HepG2 (cell line): ENCODE results near the gene NUDT8. TPM values are rescaled to one million over a fixed set of nuclear protein-coding genes. Genes with fewer than 3 reads are reported as not detected.

Source experiments
- ATAD3A ChIP-seq: sonication (generic); formaldehyde crosslinking; IDR thresholded peaks from 2 replicates; pipeline ENCODE4 v1.4.0; 2020; ENCODE audit warnings: missing genetic modification reagents
- DMAP1 ChIP-seq: IDR thresholded peaks from 2 replicates; pipeline ENCODE4 v1.6.1; 2016
- KLF13 ChIP-seq: sonication (generic); formaldehyde crosslinking; IDR thresholded peaks from 2 replicates; pipeline ENCODE4 v1.4.0; 2020; ENCODE audit warnings: mild to moderate bottlenecking, missing genetic modification reagents
- LCORL ChIP-seq, 2 experiments: fragments of 450-650 bp in 1 of 2; sonication (generic) in 1 of 2; formaldehyde crosslinking in 1 of 2; IDR thresholded peaks; 2 replicates each; pipeline versions ENCODE4 v1.5.0 to v1.6.1; 2017 to 2020; ENCODE audit warnings: antibody characterized with exemption in 1 of 2, missing genetic modification reagents in 1 of 2
- PHF8 ChIP-seq: sonication (generic); formaldehyde crosslinking; IDR thresholded peaks from 2 replicates; pipeline ENCODE4 v1.5.0; 2020; ENCODE audit warnings: missing genetic modification reagents
- POLR2AphosphoS5 ChIP-seq: IDR thresholded peaks from 2 replicates; pipeline ENCODE4 v1.6.1; 2012; ENCODE audit warnings: low read depth, low read length
- RXRA ChIP-seq: sonication (generic); formaldehyde crosslinking; IDR thresholded peaks from 2 replicates; pipeline ENCODE4 v1.5.1; 2020; ENCODE audit warnings: missing genetic modification reagents
- SIN3A ChIP-seq: IDR thresholded peaks from 2 replicates; pipeline ENCODE4 v1.6.1; 2011; ENCODE audit warnings: low read depth, mild to moderate bottlenecking, control low read depth, low read length, borderline replicate concordance
- ZBTB7A ChIP-seq: sonication (generic); formaldehyde crosslinking; IDR thresholded peaks from 2 replicates; pipeline ENCODE4 v1.8.0; 2022; ENCODE audit warnings: mild to moderate bottlenecking, missing genetic modification reagents
- ZNF263 ChIP-seq: sonication (generic); formaldehyde crosslinking; IDR thresholded peaks from 2 replicates; pipeline ENCODE4 v1.4.0; 2020; ENCODE audit warnings: missing genetic modification reagents
- ZNF274 ChIP-seq: sonication (generic); formaldehyde crosslinking; IDR thresholded peaks from 2 replicates; pipeline ENCODE4 v1.5.1; 2020; ENCODE audit warnings: mild to moderate bottlenecking, missing genetic modification reagents
- ZNF749 ChIP-seq: sonication (generic); formaldehyde crosslinking; IDR thresholded peaks from 2 replicates; pipeline ENCODE4 v1.8.0; 2022; ENCODE audit warnings: mild to moderate bottlenecking, missing genetic modification reagents, moderate library complexity, borderline replicate concordance
- ZSCAN9 ChIP-seq: IDR thresholded peaks from 2 replicates; pipeline ENCODE4 v1.6.1; 2016; ENCODE audit warnings: borderline replicate concordance
- polyA plus RNA-seq, 8 experiments: library from polyadenylated mRNA; depleted of rRNA in 3 of 8; stranded (reverse) in 7 of 8; unstranded in 1 of 8; fragments of >200 nt; fragmentation: Illumina TruSeq in 4 of 8; extraction: Trizol in 4 of 8; gene quantifications; 2 replicates each; pipeline versions ENCODE4 v1.2.1 to v1.2.3, GENCODE V29; 2011 to 2016; ENCODE audit warnings: low read depth in 4 of 8, missing spikeins in 1 of 8, mixed read lengths in 1 of 8; ENCODE audit not compliant: insufficient read depth in 1 of 8
- total RNA-seq, 5 experiments: library from RNA; depleted of rRNA; stranded (reverse); fragments of >200 nt; fragmentation: Illumina TruSeq; extraction: Trizol; gene quantifications; 2 replicates each; pipeline ENCODE4 v1.2.3, GENCODE V29; 2016; ENCODE audit warnings: low read depth in 1 of 5
- TF ChIP-seq, protein P1 (sequence below): sonication (generic); formaldehyde crosslinking; IDR thresholded peaks from 2 replicates; pipeline ENCODE4 v1.5.0; 2020; ENCODE audit warnings: missing genetic modification reagents
- TF ChIP-seq, protein P2 (sequence below): IDR thresholded peaks from 2 replicates; pipeline ENCODE4 v1.6.1; 2018; ENCODE audit warnings: missing genetic modification reagents, mild to moderate bottlenecking, missing compliant biosample characterization
- TF ChIP-seq, protein P3 (sequence below): sonication (generic); formaldehyde crosslinking; IDR thresholded peaks from 2 replicates; pipeline ENCODE4 v1.8.1; 2023; ENCODE audit warnings: mild to moderate bottlenecking, missing genetic modification reagents
- TF ChIP-seq, protein P4 (sequence below): sonication (generic); formaldehyde crosslinking; IDR thresholded peaks from 2 replicates; pipeline ENCODE4 v1.9.0; 2021; ENCODE audit warnings: missing genetic modification reagents, mild to moderate bottlenecking, borderline replicate concordance
- TF ChIP-seq, protein P5 (sequence below): sonication (generic); formaldehyde crosslinking; IDR thresholded peaks from 2 replicates; pipeline ENCODE4 v1.8.0; 2022; ENCODE audit warnings: mild to moderate bottlenecking, missing genetic modification reagents
- TF ChIP-seq, protein P6 (sequence below): sonication (generic); formaldehyde crosslinking; IDR thresholded peaks from 2 replicates; pipeline ENCODE4 v1.4.0; 2020; ENCODE audit warnings: mild to moderate bottlenecking, missing genetic modification reagents
- TF ChIP-seq, protein P7 (sequence below): sonication (generic); formaldehyde crosslinking; IDR thresholded peaks from 2 replicates; pipeline ENCODE4 v1.5.0; 2020; ENCODE audit warnings: missing genetic modification reagents

NUDT8 gene
- total and polyA plus RNA-seq, 2 of the 13 experiments (the other 11 are each of a cell fraction or from before 2014, with no cell fraction given): 6.7 to 25.8 TPM

DNA sequence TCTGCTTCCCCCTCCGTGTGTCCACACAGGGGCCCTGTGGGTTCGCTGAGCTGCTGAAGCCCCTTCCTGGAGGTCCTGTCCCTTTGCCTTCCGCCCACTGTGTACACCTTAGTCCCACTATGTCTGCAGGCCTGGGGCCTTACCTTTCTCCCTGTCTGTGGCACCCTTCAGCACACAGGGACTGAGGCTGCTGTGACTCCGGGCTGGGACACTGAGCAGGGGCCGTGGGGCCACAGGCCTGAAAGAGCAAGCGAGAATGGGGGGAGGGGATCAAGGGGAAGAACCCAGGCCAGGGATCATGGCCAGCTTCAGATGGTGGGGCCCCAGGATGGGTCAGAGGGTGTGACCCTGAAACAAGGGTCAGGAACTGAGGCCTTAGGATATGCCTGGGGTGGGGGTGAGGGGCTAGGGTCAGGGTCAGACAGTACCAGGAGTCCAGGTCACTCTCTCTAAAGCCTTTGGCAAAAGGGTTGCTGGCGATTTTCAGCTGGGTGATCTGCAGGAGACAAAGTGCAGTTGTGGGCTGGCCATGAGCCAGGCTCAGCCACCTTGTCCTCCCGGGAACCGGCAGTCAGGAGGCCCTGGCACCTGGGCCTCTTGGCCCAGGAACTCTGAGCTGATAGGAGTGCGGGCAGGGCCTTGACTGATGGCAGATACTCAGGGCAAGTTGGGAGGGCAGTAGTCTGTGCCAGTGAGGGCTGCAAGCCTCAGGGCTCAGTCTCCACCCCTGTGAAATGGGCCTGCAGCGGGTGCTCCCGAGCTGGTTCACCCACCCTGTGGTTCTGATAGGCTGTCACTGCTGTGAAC is 2.6 kb upstream of the NUDT8 start (continued):
- TF ChIP-seq SIN3A: no peak
- TF ChIP-seq ZNF263 (CRISPR knock-in tag): peak; percentile 78; the same call in 1 of the 2 replicates
- TF ChIP-seq PHF8 (CRISPR knock-in tag): peak; percentile 51; the same call in 1 of the 2 replicates
- TF ChIP-seq, protein P1, sequence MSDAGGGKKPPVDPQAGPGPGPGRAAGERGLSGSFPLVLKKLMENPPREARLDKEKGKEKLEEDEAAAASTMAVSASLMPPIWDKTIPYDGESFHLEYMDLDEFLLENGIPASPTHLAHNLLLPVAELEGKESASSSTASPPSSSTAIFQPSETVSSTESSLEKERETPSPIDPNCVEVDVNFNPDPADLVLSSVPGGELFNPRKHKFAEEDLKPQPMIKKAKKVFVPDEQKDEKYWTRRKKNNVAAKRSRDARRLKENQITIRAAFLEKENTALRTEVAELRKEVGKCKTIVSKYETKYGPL (CRISPR knock-in tag): no peak
- TF ChIP-seq KLF13 (CRISPR knock-in tag): peak; percentile 76; the same call in 1 of the 2 replicates
- 0 out of 2 replicates have a peak, but pooled peaks have one; percentile 26 for TF ChIP-seq ZSCAN9
- TF ChIP-seq, protein P2, sequence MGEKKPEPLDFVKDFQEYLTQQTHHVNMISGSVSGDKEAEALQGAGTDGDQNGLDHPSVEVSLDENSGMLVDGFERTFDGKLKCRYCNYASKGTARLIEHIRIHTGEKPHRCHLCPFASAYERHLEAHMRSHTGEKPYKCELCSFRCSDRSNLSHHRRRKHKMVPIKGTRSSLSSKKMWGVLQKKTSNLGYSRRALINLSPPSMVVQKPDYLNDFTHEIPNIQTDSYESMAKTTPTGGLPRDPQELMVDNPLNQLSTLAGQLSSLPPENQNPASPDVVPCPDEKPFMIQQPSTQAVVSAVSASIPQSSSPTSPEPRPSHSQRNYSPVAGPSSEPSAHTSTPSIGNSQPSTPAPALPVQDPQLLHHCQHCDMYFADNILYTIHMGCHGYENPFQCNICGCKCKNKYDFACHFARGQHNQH (CRISPR knock-in tag): peak; percentile 25; the same call in 1 of the 2 replicates
- TF ChIP-seq ZNF274 (CRISPR knock-in tag): no peak; the same call in 1 of the 2 replicates
- TF ChIP-seq, protein P3, sequence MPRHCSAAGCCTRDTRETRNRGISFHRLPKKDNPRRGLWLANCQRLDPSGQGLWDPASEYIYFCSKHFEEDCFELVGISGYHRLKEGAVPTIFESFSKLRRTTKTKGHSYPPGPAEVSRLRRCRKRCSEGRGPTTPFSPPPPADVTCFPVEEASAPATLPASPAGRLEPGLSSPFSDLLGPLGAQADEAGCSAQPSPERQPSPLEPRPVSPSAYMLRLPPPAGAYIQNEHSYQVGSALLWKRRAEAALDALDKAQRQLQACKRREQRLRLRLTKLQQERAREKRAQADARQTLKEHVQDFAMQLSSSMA (CRISPR knock-in tag): peak; percentile 68
- TF ChIP-seq, protein P4, sequence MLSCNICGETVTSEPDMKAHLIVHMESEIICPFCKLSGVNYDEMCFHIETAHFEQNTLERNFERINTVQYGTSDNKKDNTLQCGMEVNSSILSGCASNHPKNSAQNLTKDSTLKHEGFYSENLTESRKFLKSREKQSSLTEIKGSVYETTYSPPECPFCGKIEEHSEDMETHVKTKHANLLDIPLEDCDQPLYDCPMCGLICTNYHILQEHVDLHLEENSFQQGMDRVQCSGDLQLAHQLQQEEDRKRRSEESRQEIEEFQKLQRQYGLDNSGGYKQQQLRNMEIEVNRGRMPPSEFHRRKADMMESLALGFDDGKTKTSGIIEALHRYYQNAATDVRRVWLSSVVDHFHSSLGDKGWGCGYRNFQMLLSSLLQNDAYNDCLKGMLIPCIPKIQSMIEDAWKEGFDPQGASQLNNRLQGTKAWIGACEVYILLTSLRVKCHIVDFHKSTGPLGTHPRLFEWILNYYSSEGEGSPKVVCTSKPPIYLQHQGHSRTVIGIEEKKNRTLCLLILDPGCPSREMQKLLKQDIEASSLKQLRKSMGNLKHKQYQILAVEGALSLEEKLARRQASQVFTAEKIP (CRISPR knock-in tag): no peak
- TF ChIP-seq, protein P5, sequence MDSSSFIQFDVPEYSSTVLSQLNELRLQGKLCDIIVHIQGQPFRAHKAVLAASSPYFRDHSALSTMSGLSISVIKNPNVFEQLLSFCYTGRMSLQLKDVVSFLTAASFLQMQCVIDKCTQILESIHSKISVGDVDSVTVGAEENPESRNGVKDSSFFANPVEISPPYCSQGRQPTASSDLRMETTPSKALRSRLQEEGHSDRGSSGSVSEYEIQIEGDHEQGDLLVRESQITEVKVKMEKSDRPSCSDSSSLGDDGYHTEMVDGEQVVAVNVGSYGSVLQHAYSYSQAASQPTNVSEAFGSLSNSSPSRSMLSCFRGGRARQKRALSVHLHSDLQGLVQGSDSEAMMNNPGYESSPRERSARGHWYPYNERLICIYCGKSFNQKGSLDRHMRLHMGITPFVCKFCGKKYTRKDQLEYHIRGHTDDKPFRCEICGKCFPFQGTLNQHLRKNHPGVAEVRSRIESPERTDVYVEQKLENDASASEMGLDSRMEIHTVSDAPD (CRISPR knock-in tag): no peak; the same call in 1 of the 2 replicates
- peak; percentile 83 for TF ChIP-seq RXRA (CRISPR knock-in tag)
- TF ChIP-seq, protein P6, sequence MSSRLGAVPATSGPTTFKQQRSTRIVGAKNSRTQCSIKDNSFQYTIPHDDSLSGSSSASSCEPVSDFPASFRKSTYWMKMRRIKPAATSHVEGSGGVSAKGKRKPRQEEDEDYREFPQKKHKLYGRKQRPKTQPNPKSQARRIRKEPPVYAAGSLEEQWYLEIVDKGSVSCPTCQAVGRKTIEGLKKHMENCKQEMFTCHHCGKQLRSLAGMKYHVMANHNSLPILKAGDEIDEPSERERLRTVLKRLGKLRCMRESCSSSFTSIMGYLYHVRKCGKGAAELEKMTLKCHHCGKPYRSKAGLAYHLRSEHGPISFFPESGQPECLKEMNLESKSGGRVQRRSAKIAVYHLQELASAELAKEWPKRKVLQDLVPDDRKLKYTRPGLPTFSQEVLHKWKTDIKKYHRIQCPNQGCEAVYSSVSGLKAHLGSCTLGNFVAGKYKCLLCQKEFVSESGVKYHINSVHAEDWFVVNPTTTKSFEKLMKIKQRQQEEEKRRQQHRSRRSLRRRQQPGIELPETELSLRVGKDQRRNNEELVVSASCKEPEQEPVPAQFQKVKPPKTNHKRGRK (CRISPR knock-in tag): no peak
- TF ChIP-seq, protein P7, sequence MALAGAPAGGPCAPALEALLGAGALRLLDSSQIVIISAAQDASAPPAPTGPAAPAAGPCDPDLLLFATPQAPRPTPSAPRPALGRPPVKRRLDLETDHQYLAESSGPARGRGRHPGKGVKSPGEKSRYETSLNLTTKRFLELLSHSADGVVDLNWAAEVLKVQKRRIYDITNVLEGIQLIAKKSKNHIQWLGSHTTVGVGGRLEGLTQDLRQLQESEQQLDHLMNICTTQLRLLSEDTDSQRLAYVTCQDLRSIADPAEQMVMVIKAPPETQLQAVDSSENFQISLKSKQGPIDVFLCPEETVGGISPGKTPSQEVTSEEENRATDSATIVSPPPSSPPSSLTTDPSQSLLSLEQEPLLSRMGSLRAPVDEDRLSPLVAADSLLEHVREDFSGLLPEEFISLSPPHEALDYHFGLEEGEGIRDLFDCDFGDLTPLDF (CRISPR knock-in tag): no peak
- TF ChIP-seq POLR2AphosphoS5: peak; percentile 52; the same call in 1 of the 2 replicates
- TF ChIP-seq DMAP1 (CRISPR knock-in tag): 0 out of 2 replicates have a peak, but pooled peaks have one; percentile 26
- TF ChIP-seq ZBTB7A (CRISPR knock-in tag): peak; percentile 91; the same call in 1 of the 2 replicates
- no peak for TF ChIP-seq ATAD3A (CRISPR knock-in tag)
- TF ChIP-seq LCORL (IDR thresholded peaks at IDR 0.05): no peak
- peak; percentile 86; the same call in 1 of the 2 replicates for TF ChIP-seq LCORL (CRISPR knock-in tag; IDR thresholded peaks at IDR 0.05)
- TF ChIP-seq ZNF749 (CRISPR knock-in tag): 0 out of 2 replicates have a peak, but pooled peaks have one; percentile 62
